HCT116 (cell line): ENCODE measurements around the gene KMT2E. TPM values are rescaled to one million over a fixed set of nuclear protein-coding genes. Genes with fewer than 3 reads are reported as not detected.
"Not testable (repeated sequence)": the region's sequence is repeated elsewhere in the genome, so short reads cannot be mapped to it uniquely, and the experiment has no call there.

Experiments
- ATAC-seq: fragments of 200-7000 bp; cut with Tn5 transposase; 2 replicates; pipeline ENCODE4 v1.9.1; 2020; ENCODE audit warnings: mild to moderate bottlenecking, moderate library complexity
- BruUV-seq: library from RNA; stranded (reverse); fragments of 400-500 nt; replicated peaks from 2 replicates; lab custom pipeline; 2021; lab: Mats Ljungman, UMichigan
- CTCF ChIA-PET: fragments of 300-600 bp; sonication (Branson Sonifier 250); formaldehyde crosslinking; loops from one replicate; lab custom pipeline; 2021; ENCODE audit warnings: antibody characterized with exemption; lab: Charles Lee
- POLR2A ChIA-PET: fragments of 300-600, 350-600 bp; sonication (Branson Sonifier 250); formaldehyde crosslinking; loops from one replicate; lab custom pipeline; 2021; ENCODE audit warnings: antibody characterized with exemption; lab: Charles Lee
- RAD21 ChIA-PET, 2 experiments: fragments of 300-600 bp; sonication (Branson Sonifier 250); formaldehyde crosslinking; loops; one replicate each; lab custom pipeline; 2023; ENCODE audit warnings: low total read pairs in 2 of 2; ENCODE audit not compliant: uncharacterized antibody in 2 of 2, unreplicated experiment in 2 of 2, low non-redundant PET in 1 of 2; lab: Charles Lee
- DNase-seq: peaks from one replicate; pipeline ENCODE4 v3.0.0-alpha.2; 2010; ENCODE audit warnings: low read depth, low spot score
- H2AFZ ChIP-seq: fragments of 200-600 bp; shearing (Covaris generic), sonication (generic); 2 replicates; pipeline ENCODE4 v1.6.1; 2017; ENCODE audit warnings: low read depth, mixed run types, mixed read lengths, antibody characterized with exemption, low read length; ENCODE audit not compliant: poor library complexity, severe bottlenecking
- H3K27ac ChIP-seq: 2 replicates; pipeline ENCODE4 v1.5.1; 2012; ENCODE audit warnings: low read depth, low read length
- H3K27me3 ChIP-seq: fragments of 200-600 bp; sonication (generic); 2 replicates; pipeline ENCODE4 v1.6.1; 2016; ENCODE audit warnings: mixed run types, low read length, mixed read lengths; ENCODE audit not compliant: insufficient read depth
- H3K36me3 ChIP-seq, 2 experiments: fragments of 200-500 bp in 1 of 2; fragments of 200-600 bp in 1 of 2; sonication (Bioruptor generic) in 1 of 2; sonication (generic) in 1 of 2; 2 replicates each; pipeline versions ENCODE4 v1.5.1 to v1.6.1; 2014 to 2016; ENCODE audit warnings: low read length in 2 of 2, inconsistent platforms in 1 of 2, mixed read lengths in 1 of 2, mixed run types in 1 of 2; ENCODE audit not compliant: insufficient read depth in 2 of 2, control insufficient read depth in 1 of 2
- H3K4me1 ChIP-seq, 2 experiments: fragments of 200-600 bp in 1 of 2; sonication (generic) in 1 of 2; 2 replicates each; pipeline versions ENCODE4 v1.5.1 to v1.6.1; 2012 to 2017; ENCODE audit warnings: low read length in 2 of 2, inconsistent platforms in 1 of 2, mild to moderate bottlenecking in 1 of 2, mixed read lengths in 1 of 2, mixed run types in 1 of 2, moderate library complexity in 1 of 2; ENCODE audit not compliant: insufficient read depth in 2 of 2, control insufficient read depth in 1 of 2
- H3K4me2 ChIP-seq: fragments of 200-600 bp; sonication (generic); 2 replicates; pipeline ENCODE4 v1.6.1; 2017; ENCODE audit warnings: mixed run types, low read length, mixed read lengths
- H3K4me3 ChIP-seq, 2 experiments: fragments of 200-600 bp in 1 of 2; sonication (generic) in 1 of 2; replicated peaks in 1 of 2; 2 replicates each; pipeline ENCODE4 v1.5.1; 2011 to 2016; ENCODE audit warnings: low read length in 2 of 2, control low read depth in 1 of 2, low read depth in 1 of 2, mild to moderate bottlenecking in 1 of 2, mixed read lengths in 1 of 2, mixed run types in 1 of 2
- H3K79me2 ChIP-seq: fragments of 200-600 bp; sonication (generic); 2 replicates; pipeline ENCODE4 v1.6.1; 2017; ENCODE audit warnings: mild to moderate bottlenecking, mixed run types, low read length, moderate library complexity, mixed read lengths; ENCODE audit not compliant: insufficient read depth
- H3K9ac ChIP-seq: fragments of 200-600 bp; sonication (generic); 2 replicates; pipeline ENCODE4 v1.6.1; 2016; ENCODE audit warnings: low read length, mixed read lengths
- H3K9me2 ChIP-seq: fragments of 200-600 bp; sonication (generic), shearing (Covaris generic); 2 replicates; pipeline ENCODE4 v1.6.1; 2017; ENCODE audit warnings: mixed run types, mild to moderate bottlenecking, moderate library complexity; ENCODE audit not compliant: insufficient read depth
- H3K9me3 ChIP-seq, 2 experiments: fragments of 200-500 bp in 1 of 2; fragments of 200-600 bp in 1 of 2; sonication (Bioruptor generic) in 1 of 2; sonication (generic) in 1 of 2; 2 replicates each; pipeline ENCODE4 v1.6.1; 2014 to 2017; ENCODE audit warnings: low read length in 2 of 2, mixed read lengths in 2 of 2, inconsistent platforms in 1 of 2, low read depth in 1 of 2, mild to moderate bottlenecking in 1 of 2, mixed run types in 1 of 2, moderate library complexity in 1 of 2; ENCODE audit not compliant: control insufficient read depth in 1 of 2, insufficient read depth in 1 of 2
- H4K20me1 ChIP-seq: fragments of 200-600 bp; sonication (generic), shearing (Covaris generic); 2 replicates; pipeline ENCODE4 v1.6.1; 2017; ENCODE audit warnings: mixed run types, mild to moderate bottlenecking, moderate library complexity; ENCODE audit not compliant: insufficient read depth
- CTCF ChIP-seq, 3 experiments: fragments of 200-600 bp in 1 of 3; sonication (generic) in 1 of 3; IDR thresholded peaks in 2 of 3; conservative IDR thresholded peaks in 1 of 3; 2 replicates each; pipeline ENCODE4 v1.5.1; 2012 to 2017; ENCODE audit warnings: low read depth in 2 of 3, low read length in 2 of 3, antibody characterized with exemption in 1 of 3, borderline replicate concordance in 1 of 3, control low read depth in 1 of 3, mild to moderate bottlenecking in 1 of 3, mixed read lengths in 1 of 3, mixed run types in 1 of 3, moderate library complexity in 1 of 3; ENCODE audit not compliant: insufficient read depth in 1 of 3
- FOSL1 ChIP-seq: IDR thresholded peaks from 2 replicates; pipeline ENCODE4 v1.6.1; 2012; ENCODE audit warnings: low read depth
- POLR2AphosphoS5 ChIP-seq: IDR thresholded peaks from 2 replicates; pipeline ENCODE4 v1.6.1; 2011; ENCODE audit warnings: mild to moderate bottlenecking, low read depth, low read length, moderate library complexity
- SRF ChIP-seq: IDR thresholded peaks from 2 replicates; pipeline ENCODE4 v1.6.1; 2012; ENCODE audit warnings: low read depth
- intact Hi-C: fragments of 100-400 bp; cut with micrococcal nuclease; formaldehyde crosslinking; loops from 2 replicates; pipeline ENCODE4 v1.10.0; 2022
- total RNA-seq: library from RNA; stranded (reverse); gene quantifications from one replicate; pipeline ENCODE4 v1.2.1, GENCODE V29; 2021; ENCODE audit not compliant: unreplicated experiment
- TF ChIP-seq, protein P1 (sequence below): IDR thresholded peaks from 2 replicates; pipeline ENCODE4 v1.6.1; 2012; ENCODE audit warnings: low read depth

KMT2E gene
- total RNA-seq, 1 experiment from 2014 or later = 39.8 TPM

DNA sequence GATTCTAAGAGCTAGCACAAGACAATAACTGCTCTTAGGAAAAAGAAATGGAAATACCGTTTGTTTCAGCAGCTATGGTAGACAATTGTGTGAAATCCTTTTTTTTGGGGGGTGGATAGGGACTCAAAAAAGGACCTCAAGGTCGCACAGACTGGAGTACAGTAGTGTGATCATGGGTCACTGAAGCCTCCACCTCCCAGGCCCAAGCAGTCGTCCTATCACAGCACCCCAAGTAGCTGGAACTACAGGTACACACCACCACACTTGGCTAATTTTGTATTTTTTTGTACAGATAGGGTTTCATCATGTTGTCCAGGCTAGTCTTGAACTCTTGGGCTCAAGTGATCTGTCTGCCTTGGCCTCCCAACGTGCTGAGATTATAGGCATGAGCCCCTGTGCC, 33.9 kb downstream of the KMT2E start (continued):
- TF ChIP-seq, protein P1, sequence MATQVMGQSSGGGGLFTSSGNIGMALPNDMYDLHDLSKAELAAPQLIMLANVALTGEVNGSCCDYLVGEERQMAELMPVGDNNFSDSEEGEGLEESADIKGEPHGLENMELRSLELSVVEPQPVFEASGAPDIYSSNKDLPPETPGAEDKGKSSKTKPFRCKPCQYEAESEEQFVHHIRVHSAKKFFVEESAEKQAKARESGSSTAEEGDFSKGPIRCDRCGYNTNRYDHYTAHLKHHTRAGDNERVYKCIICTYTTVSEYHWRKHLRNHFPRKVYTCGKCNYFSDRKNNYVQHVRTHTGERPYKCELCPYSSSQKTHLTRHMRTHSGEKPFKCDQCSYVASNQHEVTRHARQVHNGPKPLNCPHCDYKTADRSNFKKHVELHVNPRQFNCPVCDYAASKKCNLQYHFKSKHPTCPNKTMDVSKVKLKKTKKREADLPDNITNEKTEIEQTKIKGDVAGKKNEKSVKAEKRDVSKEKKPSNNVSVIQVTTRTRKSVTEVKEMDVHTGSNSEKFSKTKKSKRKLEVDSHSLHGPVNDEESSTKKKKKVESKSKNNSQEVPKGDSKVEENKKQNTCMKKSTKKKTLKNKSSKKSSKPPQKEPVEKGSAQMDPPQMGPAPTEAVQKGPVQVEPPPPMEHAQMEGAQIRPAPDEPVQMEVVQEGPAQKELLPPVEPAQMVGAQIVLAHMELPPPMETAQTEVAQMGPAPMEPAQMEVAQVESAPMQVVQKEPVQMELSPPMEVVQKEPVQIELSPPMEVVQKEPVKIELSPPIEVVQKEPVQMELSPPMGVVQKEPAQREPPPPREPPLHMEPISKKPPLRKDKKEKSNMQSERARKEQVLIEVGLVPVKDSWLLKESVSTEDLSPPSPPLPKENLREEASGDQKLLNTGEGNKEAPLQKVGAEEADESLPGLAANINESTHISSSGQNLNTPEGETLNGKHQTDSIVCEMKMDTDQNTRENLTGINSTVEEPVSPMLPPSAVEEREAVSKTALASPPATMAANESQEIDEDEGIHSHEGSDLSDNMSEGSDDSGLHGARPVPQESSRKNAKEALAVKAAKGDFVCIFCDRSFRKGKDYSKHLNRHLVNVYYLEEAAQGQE = no peak
- no peak for TF ChIP-seq FOSL1
- no peak for TF ChIP-seq POLR2AphosphoS5

GRCh38 chr7:105050493-105050892, 36.5 kb downstream of the KMT2E start:
- no peaks in the 10 kb centered on the region for H3K9me3 ChIP-seq
- no peak for TF ChIP-seq CTCF (IDR thresholded peaks at IDR 0.05 in 2 of 3, conservative IDR thresholded peaks at IDR 0.05 in 1 of 3; ENCODE audit: borderline replicate concordance in 1 of 3, insufficient read depth in 1 of 3, low read depth in 2 of 3, low read length in 2 of 3)
- no peak for TF ChIP-seq SRF
- intact Hi-C loops = no loop called here
- no peak overlapping the region for H3K27ac ChIP-seq
- no peaks in the 10 kb centered on the region for H3K4me1 ChIP-seq
- POLR2A ChIA-PET = no interaction called here
- peaks cover 78% of the 10 kb centered on the region for H3K79me2 ChIP-seq
- H3K9me2 ChIP-seq = no peaks in the 10 kb centered on the region
- H2AFZ ChIP-seq = no peak overlapping the region
- H3K36me3 ChIP-seq = peaks cover 3 to 10% of the 10 kb centered on the region in 2 experiments; a peak in 2 of 4 replicates
- BruUV-seq = no TSS peak
- no peak overlapping the region for H3K4me3 ChIP-seq
- ATAC-seq (no peak), DNase-seq (no peak)
- H4K20me1 ChIP-seq = peaks cover 3% of the 10 kb centered on the region; the same call in 1 of the 2 replicates
- CTCF ChIA-PET = no interaction called here
- H3K9ac ChIP-seq = no peak overlapping the region
- no peaks in the 10 kb centered on the region for H3K27me3 ChIP-seq
- no peak overlapping the region for H3K4me2 ChIP-seq
- RAD21 ChIA-PET = no interaction called here

DNA sequence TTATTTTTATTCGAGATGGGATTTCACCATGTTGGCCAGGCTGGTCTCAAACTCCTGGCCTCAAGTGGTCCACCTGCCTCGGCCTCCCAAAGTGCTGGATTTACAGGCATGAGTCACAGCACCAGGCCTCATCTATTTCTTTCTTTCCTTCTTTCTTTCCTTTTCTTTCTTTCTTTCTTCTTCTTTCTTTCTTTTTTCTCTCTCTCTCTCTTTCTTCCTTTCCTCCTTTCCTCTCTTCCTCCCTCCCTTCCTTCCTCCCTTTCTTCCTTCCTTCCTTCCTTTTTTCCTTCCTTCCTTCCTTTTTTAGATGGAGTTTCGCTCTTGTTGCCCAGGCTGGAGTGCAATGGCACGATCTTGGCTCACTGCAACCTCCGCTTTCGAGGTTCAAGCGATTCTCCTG, 36.9 kb downstream of the KMT2E start:
- H3K4me3 ChIP-seq, H4K20me1 ChIP-seq, H3K4me2 ChIP-seq, POLR2A ChIA-PET, H3K27me3 ChIP-seq, H3K4me1 ChIP-seq, H3K36me3 ChIP-seq, DNase-seq, CTCF ChIA-PET, H3K27ac ChIP-seq, H3K9me3 ChIP-seq, ATAC-seq, BruUV-seq, RAD21 ChIA-PET, H2AFZ ChIP-seq, intact Hi-C loops, H3K9ac ChIP-seq, H3K9me2 ChIP-seq: not testable (repeated sequence)
- H3K79me2 ChIP-seq = peaks cover 78% of the 10 kb centered on the region
